ENCODE results near the gene NLRP7.

- TF ChIP-seq CTCF (IDR thresholded peaks at IDR 0.05): no peak
- no peak for TF ChIP-seq POLR2A (IDR thresholded peaks at IDR 0.05)
Observed at GRCh38 chr19:54877471-54877870, 69.9 kb downstream of the NLRP7 start.
